Astrocyte of the hippocampus (primary cell): Measurements from ENCODE around the gene TNK1.
"Not testable (repeated sequence)": the region's sequence is repeated elsewhere in the genome, so short reads cannot be mapped to it uniquely, and the experiment has no call there.

ENCODE experiments used
- DNase-seq: peaks from one replicate; pipeline ENCODE4 v3.0.0; 2011; ENCODE audit warnings: low read depth, low spot score

TNK1 gene

GRCh38 chr17:7355053-7355452 lies 25.8 kb upstream of the TNK1 start, which contains the start of gene TMEM95:
Gene TMEM95, plus strand, starts transcription at chr17:7355156. Its CDS starts 49 bp downstream, at chr17:7355205.
- peak; percentile 45 for DNase-seq

- no peak for DNase-seq
Observed at GRCh38 chr17:7355573-7355972, 25.3 kb upstream of the TNK1 start.

GRCh38 chr17:7356072-7356549 lies 24.8 kb upstream of the TNK1 start:
- DNase-seq: peak; percentile 83

GRCh38 chr17:7356756-7357155 lies 24.1 kb upstream of the TNK1 start:
- no peak for DNase-seq

GRCh38 chr17:7357381-7357780 lies 23.5 kb upstream of the TNK1 start:
- no peak for DNase-seq

GRCh38 chr17:7361906-7362305 lies 19.0 kb upstream of the TNK1 start:
- no peak for DNase-seq

GRCh38 chr17:7363311-7363710 lies 17.6 kb upstream of the TNK1 start:
- no peak for DNase-seq

- DNase-seq: not testable (repeated sequence)
Observed at GRCh38 chr17:7365963-7366362, 14.9 kb upstream of the TNK1 start.

- no peak for DNase-seq
Observed at GRCh38 chr17:7367083-7367482, 13.8 kb upstream of the TNK1 start.

- DNase-seq: no peak
Observed at GRCh38 chr17:7367918-7368598, 12.8 kb upstream of the TNK1 start.

- DNase-seq: not testable (repeated sequence)
Observed at GRCh38 chr17:7368599-7368994, 12.3 kb upstream of the TNK1 start.

- DNase-seq: no peak
Observed at GRCh38 chr17:7369825-7370224, 11.1 kb upstream of the TNK1 start.

GRCh38 chr17:7370853-7371252 lies 10.0 kb upstream of the TNK1 start:
- DNase-seq: no peak

GRCh38 chr17:7374353-7374752 lies 6.5 kb upstream of the TNK1 start:
- no peak for DNase-seq

- DNase-seq: no peak
Observed at GRCh38 chr17:7379134-7379533, 1.8 kb upstream of the TNK1 start.

- DNase-seq: peak; percentile 71
Observed at GRCh38 chr17:7380321-7380720, 568 bp upstream of the TNK1 start.

- DNase-seq: no peak
Observed at GRCh38 chr17:7382901-7383300, 2.0 kb downstream of the TNK1 start.

- DNase-seq: no peak
Observed at GRCh38 chr17:7383371-7383741, 2.5 kb downstream of the TNK1 start.

GRCh38 chr17:7383742-7384488 lies 3.0 kb downstream of the TNK1 start:
- peak; percentile 81 for DNase-seq

GRCh38 chr17:7384489-7385081 lies 3.7 kb downstream of the TNK1 start:
- DNase-seq: no peak

GRCh38 chr17:7388856-7389255 lies 8.0 kb downstream of the TNK1 start:
- no peak for DNase-seq
